Measurements from ENCODE around the gene ACOXL.

The ACOXL gene

DNA sequence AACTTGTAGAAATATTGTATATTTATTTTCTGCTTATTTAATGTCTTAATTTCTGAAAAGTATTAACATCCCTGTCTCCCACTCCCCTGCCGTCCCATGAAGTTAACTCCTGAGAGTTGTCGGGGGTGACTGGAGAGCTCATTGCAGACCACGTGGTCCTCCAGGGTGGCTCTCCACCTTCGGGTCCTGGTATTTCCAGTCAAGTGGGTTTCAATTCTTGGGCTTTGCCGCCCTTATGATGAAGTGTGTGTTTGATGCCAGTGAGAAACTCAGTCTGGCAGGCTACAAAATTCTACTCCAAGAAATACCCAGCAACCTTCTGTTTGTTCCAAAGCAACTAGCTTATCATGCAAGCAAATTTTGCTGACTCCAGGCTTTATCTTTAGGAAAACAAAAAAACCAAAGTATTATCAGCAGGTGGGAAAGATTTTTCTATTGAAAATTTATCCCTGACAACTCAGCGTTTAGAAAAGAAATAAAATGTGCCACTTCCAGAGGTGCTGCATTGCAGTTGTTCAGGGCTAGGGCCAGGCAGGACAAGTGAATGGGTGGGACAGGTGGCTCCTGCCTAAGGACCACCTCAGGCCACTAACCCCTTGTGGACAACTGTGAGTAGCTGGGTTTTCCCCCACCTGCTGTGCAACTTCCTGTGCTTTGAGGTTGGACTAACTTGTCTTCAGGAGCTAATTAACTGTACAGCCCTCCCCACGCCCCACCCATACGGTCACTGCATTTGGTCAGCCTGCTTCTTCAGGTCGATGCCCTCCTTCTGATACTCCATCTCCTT, 434.9 kb downstream of the ACOXL start:
- DNase-seq (ENCODE audit: low read depth), result no peak

DNA sequence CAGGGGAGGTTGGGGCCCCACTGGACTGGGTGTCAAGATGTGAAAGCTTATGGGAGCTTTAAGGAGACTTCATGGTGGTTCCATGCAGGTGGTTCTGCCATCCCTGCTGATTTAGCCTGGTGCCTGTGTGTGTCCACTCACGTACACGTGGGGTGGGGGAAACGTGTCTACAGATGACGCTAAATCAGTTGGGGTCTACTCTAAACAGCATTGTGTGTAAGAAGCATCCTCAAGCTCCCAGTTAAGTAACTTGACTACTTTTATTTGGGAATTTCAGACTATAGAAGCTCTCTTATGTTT, 435.4 kb downstream of the ACOXL start:
- DNase-seq (ENCODE audit: low read depth), result no peak

Data from amniotic epithelial cell (primary cell).